GM04504 (cell line): ENCODE data around the gene DNAH8.

Source experiments
- DNase-seq: peaks from one replicate; pipeline ENCODE4 v3.0.0-alpha.2; 2012; ENCODE audit warnings: low read depth

The DNAH8 gene

DNA sequence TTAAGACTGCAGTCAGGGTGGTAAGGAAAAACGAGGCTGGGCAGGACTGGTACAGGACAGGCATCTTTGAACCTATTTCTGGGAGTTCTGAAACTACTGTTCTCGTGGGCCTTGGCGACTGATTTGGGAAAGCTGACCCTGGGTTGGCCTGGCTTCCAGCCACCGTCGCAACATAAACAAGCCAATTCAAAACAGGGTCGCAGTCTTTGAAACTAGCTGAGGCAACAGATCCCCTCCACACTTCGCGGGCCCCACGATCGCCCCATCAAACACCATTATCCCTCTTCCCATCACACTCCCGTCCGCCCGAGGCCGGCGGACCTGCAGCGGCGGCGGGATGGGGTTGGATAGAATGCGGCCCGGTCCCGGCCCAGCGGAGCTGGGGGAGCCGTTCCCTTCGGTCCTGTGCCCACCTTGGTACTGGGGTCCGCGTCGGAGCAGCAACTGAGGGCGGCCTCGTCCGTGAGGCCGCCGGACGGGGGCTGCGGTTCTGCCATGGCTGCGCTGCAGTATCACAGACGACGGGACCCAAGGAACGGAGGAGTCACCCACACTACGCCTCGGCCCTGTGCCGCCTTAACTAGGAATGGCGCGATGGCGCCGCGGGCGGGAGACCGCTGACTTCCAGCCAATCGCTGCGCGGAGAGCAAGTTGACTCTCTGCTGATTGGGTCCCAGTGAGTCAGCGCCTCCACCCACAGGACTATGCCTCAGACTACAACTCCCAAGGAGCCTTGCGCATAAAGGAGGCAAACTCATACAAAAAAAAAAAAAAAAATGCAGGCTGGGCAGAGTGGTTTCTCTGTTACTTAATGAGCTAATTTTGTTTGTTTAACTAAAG lies 12.3 kb upstream of the DNAH8 start, which contains the start of gene GLO1:
Gene GLO1, minus strand, starts transcription at position 588 of the 840 bp plus-strand sequence. Its CDS starts 91 bp downstream, at position 497.
- DNase-seq = peak; percentile 97

DNA sequence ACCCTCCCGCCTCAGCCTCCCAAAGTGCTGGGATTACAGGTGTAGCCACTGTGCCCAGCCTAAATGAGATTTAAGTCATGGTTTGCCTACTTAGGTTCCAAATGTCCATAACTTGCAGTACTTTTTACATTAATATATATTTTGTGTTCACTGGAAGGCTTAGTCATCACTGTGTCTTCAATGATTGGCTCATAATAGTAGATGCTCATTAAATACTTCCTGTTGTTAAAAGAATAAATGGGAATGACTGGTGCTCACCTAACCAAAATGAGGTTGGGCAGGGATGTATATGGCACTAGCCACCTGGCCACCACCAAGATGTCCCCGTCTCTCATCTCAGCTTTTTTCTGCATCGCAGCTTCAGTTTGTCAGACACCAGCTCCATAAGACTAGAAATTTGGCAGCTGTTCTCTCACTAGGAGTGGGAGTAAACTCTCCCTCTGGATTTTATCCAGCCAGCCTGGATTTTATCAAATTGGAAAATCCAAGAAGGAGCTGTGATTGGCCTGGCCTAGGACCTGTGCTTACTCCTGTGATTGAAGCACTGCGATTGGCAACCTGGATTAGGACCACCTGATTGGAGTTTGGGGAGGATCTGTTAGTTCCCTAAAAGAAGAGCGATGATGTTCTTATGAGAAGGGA lies 11.0 kb upstream of the DNAH8 start:
- no peak for DNase-seq

DNA sequence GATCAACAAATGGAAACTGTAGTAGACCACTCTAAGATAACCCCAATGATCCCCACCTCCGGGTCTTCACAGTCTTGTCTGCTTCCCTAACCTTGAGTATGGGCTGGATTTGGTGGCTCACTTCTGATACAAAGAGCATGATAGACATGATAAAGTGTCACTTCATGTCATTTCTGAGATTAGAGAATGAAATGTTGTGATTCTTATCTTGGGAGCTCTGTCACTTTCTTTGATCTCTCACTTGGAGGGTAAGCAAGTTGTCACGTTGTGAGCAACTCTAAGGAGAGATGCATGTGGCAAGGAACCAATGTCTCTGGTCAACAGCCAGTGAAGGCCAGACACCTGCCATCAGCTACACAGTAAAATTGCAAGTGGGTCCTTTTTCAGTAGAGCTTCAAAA lies 9.2 kb upstream of the DNAH8 start:
- DNase-seq = no peak

DNA sequence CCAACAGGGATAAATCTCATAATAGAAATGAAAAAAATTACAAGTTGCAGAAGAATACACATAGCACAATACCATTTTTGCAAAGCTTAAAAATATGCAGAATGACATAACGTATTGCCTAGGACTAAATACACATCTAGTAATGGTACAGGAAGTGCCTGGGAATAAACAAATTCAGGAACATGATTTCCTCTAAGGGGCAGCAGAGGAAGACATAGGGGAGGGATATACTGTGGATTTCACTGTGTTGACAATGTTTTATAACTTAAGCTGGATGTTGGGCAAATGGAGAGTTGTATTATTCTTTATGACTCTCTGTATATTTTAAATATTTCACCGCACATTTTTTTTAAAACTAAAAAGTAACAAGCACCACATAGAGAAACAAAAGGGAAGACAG lies 6.6 kb upstream of the DNAH8 start:
- no peak for DNase-seq

DNA sequence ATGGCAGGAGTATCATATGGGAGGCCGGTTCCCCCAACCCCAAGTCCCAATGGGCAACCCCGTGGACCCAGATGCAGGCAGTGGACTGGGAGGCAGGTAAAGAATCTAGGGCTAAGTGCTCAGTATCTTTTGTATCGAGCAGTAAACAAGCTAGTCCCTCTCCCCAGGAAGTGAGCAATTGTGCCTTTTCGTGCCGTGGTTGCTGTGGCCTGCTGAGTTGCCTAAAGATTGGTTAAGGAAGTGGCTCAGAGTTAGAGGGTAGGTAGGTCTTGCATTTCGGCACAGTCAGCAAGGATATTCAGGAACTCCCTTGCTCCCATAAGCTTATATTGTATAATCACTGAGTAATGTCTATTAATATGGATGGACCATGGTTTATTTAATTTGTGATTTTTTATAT lies 1.3 kb upstream of the DNAH8 start:
- no peak for DNase-seq

DNA sequence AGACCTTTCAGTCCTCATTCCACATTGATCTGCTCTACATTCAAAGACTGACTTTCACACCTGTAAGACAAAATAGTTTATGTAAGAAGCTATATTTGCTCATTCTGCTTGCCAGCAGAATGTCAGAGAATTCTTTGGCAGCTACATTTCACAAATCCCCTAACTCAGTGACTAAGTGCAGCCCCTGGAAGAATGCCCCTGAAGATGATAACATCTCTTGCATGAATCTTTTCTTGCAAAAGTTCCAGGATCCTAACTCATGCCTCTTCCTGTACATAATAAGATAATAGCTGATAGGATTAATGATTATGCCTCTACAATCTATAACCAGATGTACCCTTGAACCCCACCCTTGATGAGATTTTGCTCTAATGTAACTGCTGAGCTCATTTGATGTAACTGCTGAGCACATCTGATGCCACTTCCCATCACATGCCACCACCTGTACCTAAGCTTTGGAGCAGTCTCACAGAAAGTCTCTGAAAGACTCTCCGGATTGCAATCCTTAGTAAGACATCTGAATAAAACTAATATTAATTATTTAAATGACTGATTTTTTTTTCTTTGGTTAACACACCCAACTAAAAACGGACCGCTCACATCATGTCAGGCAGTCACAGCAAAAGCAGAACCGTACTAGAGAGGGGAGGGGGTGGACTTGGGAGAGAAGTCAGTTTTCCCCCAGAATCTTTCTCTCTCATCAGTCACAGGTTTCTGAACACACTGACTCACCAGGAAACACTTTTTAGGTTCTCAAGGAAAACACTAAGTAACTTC lies 684 bp upstream of the DNAH8 start:
- DNase-seq = no peak

DNA sequence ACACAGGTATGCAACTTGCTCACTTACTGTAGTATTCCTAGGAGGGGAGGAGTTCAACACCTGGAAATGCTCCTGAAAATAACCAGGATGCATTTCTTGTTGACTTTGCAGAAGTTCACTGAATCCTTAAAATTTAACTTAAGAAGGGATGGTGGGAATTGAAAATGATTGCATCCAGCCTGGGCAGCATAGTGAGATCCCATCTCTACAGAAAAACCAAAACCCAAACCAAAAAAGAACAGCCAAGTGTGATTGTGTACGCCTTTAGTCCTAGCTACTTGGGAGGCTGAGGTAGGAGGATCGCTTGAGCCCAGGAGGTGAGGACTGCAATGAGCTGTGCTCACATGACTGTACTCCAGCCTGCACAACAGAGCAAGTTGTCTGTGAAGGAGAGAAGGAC lies 1.7 kb downstream of the DNAH8 start:
- no peak for DNase-seq

DNA sequence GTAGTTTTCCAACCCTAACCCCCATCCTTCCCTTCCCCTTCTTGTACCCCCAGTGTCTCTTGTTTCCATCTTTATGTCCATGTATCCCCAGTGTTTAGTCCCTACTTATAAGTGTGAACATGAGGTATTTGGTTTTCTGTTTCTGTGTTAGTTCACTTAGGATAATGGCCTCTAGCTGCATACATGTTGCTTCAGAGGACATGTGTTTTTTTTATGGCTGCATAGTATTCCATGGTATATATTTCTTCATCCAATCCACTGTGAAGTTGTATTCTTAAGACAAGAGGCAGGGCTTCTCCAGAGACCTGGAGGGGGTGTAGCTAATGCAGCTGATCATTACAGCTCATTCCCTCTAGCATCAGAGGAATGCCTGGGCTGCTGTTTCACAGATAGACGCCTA lies 4.2 kb downstream of the DNAH8 start:
- no peak for DNase-seq

DNA sequence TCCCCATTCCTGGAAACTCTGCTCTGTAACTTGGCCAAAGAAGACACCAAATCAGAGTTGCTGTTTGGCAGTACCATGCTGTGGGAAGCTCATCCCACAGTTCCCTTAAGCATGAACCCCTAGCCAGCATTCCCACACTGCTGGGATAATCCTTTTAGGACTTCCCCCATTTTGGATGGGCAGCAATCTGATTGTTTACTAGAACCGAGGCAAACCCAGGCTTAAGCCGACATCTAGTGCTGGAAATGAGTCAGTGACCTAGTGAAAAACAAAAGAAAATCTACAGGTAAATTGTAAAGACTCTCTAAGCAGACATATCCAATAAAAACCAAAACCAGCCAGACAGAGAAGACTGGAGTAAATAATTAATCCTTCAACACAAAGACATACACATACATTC lies 5.2 kb downstream of the DNAH8 start:
- DNase-seq = no peak

DNA sequence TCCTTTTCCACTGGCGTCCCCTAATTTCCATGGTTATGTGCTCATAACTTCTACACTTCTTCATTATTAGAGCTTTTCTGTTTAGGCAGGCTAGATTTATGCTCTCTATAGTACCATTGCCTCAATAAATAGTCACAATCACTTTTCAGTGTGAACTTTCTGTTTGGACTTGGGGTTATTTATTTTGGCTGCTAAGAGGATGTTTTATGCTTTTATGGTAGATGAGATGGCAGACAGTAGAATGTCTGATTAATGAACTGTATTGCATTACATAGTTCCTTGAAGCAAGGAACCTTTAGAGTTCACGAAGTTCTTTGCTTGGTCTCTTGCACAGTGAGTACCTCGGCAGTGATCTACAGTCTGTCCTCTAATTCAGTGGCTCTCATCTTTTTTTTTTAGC lies 6.9 kb downstream of the DNAH8 start:
- DNase-seq = no peak

DNA sequence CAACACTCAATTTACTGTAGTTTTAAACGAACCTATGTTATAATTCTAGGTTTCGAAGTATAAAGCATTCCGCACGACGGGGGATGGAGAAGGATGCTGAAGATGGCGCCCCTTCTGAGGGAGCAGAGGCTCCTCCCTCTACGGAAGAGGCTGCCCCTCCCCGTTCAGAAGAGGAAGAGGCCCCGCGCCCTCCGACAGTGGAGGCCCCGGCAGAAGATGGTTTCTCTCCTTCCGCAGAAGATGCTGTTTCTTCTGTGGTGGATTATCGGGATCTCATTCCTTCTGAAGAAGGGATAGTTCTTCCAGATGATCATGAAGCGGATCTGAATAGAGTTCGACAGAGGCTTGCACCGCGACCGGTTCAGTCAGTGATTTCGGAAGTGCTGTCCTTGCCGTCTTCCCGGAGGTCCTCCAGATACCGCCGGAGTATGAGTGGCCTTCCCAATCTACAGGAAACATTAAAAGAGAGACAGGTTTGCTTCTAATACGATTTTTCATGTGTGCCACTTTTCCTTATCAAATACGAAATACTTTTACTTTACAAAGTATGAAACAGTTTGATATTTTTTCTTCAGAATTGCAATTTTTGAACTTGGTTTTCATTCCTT lies 7.7 kb downstream of the DNAH8 start:
- DNase-seq = no peak

DNA sequence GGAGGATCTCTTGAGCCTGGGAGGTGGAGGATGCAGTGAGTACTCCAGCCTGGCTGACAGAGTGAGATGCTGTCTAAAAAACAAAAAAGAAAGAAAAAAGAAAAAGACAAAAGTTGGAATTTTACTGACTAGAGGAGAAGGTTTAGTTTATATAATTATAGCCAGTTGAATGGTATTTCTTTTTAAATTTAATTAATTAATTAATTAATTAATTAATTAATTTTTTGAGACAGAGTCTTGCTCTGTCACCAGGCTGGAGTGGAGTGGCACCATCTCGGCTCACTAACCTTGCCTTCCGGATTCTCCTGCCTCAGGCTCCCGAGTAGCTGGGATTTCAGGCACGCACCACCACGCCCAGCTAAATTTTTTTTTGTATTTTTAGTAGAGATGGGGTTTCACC lies 8.7 kb downstream of the DNAH8 start:
- no peak for DNase-seq

DNA sequence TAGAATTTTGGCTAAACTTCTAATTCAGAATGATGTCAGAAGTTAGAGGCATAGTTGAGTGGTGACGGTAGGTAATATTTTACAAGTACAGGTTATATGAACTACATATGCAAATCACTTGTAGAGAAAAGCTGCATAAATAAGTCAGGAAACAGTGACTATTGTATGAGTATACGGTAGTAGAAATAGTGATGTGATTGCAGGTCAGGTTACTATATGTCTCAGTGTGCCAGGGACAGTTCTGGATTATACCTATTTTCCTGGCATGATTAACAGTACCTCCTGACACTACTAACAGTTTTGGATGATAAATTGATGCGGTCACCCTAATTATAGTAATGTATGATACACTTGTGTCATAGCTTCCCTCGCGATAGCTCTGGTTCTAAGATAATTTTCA lies 9.2 kb downstream of the DNAH8 start:
- DNase-seq = no peak

DNA sequence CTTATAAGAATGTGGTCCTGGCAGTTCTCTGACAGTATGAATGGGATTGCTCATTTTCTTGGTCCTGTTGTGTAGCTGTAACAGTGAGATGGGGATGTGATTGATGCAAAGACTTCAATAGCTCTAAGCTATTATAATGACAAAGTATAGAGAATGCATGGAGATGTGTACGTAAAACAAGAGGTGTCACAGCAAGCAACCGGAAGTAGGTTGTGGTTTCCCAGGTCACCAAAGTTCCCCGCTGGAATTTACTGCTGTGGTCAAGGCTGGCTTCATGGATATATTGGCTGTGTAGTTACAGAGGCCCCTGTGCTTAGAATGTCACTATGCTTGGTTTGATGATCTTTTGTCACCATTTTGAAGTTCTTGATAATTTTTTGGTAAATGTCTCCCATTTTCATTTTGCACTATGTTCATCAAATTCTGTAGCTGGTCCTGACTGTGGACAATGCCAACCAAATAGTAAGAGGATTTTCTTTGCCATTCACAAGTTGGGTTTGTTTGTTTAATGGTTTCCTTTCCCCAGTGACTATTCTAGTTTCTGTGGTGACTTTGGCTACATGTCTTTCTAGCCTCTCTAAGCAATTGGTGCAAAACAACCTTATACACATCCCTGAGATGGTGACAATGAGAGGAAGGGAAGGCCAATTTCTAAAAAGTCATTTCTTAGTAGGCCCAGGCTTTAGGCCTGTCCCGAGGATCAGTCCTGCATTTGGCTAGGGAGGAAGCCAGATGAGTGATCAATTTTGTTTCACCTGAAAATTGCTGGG lies 10.5 kb downstream of the DNAH8 start:
- no peak for DNase-seq

DNA sequence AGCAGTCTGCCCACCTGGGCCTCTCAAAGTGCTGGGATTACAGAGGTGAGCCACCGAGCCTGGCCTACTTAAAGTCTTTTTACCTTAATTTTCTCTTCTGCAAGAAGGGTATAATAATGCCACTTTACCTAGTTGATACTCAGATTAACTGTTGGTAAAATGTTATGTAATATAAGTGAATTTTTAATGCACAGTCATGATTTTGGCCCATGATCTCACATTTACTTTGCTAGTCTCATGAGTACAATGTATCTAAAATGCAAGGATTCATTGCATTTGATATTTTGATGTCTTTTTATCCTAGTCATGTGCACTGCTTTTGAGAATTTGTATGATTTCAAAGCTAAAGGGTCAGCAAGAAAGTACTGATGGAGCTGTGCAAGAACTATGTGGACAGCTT lies 13.1 kb downstream of the DNAH8 start:
- no peak for DNase-seq

DNA sequence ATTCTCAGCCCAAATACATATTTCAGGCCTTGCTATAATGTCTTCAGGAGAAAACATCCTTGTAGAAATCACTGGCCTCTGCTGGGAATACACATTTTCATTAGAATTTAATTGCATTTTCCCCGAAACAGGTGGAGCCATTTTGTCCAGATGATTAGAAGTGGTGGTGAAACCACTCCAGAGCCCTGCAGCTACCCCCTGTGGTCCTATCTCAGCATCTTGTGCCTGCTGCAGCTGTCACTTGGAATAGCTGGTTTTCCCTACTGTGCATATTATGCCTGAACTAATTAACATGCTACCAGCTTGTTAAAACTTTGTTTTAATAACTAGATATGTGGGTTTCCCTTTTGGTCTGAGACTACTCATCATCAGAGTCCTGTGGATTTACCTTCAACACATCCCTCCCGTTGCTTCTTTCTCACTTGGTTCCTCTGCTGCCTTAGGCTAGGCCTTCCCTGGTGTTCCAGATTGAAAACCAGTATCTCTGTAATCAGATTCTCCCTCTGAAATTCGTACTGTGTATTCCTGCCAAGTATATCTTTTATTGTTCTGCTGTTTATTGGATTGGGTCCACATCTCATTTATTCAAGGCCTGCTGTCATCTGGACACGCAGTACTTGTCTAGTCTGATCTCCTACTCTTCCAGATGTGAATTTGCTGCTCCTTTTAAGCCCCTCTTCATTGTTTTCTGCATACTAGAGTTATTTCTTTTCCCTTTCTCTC lies 15.2 kb downstream of the DNAH8 start:
- DNase-seq = no peak

DNA sequence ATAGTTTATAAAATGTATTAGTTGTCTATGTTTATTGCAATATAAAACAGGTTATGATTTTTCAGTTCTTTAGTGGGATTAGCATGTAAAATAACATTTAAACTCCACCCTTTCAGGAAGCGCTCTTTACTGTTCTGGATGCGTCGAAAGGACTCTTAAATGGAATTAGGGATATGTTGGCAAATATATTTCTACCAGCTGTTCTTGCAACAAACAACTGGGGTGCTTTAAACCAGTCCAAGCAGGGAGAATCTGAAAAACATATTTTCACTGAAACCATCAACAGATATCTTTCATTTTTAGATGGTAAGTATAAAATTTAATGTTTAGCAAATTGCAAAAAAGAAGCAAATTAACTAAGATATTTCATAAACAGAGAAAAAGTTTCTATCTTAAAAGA lies 21.8 kb downstream of the DNAH8 start:
- DNase-seq = no peak

DNA sequence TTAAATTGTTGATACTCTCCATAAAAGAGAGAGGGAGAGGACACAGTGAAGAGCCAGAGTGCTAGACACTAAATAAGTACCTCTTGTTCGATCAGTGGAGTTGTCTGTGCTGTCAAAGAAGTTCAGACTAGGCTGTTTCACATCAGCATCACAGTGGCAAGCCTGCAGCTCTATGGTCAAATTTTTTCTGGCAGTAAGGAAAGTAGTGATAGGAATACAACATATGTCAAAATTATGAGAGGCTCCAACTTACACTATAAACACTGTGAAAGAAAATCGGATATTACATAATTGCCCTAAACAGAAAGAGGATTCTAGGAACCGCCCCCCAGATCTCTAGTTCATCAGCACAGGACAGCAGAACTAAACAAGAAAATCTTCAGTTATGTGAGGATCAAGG lies 23.1 kb downstream of the DNAH8 start:
- no peak for DNase-seq

DNA sequence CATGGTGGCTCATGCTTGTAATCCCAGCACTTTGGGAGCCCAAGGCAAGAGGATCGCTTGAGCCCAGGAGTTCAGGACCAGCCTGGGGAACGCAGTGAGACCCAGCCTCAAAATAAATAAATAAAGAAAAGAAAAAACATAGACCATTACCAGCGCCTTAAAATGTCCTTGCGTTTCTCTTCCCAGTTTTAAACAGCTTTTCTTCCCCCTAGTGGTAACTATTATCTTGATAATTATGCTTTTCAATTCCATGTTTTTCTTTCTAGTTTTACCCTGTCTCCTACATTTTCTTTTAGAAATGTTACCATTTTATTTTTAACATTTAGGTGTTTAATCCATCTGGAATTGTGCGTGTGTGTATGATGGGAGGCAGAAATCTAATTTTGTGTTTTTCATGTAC lies 24.4 kb downstream of the DNAH8 start:
- DNase-seq = no peak

DNA sequence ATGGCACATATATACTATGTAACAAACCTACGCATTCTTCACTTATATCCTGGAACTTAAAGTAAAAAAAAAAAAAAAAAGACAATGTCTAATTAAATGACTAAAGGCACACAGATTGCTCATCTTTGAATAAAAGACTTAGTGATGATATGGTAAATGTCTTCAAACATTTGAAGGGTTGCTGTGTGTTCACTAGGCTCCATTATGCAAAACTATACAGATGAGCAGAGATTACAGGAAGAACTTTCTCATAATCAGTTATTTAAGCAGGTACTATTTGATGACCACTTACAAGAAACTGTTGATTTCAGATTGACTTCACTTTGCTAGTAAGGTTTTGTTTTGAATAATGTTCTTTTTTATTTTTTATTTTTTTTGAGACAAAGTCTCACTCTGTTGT lies 34.4 kb downstream of the DNAH8 start:
- no peak for DNase-seq

DNA sequence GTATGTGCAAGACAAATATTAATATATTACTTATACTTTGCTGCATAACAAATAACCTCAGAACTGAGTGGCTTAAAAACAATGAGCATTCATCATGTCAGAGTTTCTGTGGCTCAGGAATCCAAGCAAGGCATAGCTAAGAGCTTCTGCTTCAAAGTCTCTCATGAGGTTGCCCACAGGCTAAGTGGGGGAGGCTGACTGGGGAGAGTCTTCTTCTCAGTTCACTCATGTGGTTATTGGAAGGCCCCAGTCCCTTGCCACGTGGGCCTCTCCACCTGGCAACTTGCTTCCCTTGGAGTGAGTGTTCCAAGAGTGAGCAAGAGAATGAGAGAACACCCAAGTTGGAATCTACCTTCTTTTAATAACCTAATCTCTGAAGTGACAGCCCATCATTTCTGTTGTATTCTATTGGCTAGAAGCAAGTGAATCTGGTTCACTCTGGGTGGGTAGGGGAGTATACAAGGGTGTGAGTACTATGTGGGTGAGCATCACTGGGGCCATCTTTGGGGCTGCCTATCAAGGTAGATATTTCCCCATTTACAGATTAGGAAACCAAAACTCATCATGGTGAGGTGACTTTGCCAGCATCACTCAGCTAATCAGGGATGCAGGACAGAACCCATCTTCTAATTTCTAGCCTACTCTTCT lies 36.0 kb downstream of the DNAH8 start:
- DNase-seq = no peak
